Esophagus (tissue), 2 donors: ENCODE data around the gene HEATR9. TPM values are rescaled to one million over a fixed set of nuclear protein-coding genes. Genes with fewer than 3 reads are reported as not detected.

ENCODE experiments used
- H3K27ac ChIP-seq, 2 donors: one replicate each; pipeline ENCODE4 v1.5.1; 2013; ENCODE audit warnings: low read depth in 2 of 2, mild to moderate bottlenecking in 2 of 2, inconsistent platforms in 1 of 2, low read length in 1 of 2, moderate library complexity in 1 of 2
- H3K27me3 ChIP-seq, 2 donors: one replicate each; pipeline ENCODE4 v1.6.1; 2013; ENCODE audit warnings: low read length in 2 of 2, control low read depth in 1 of 2, mild to moderate bottlenecking in 1 of 2; ENCODE audit not compliant: insufficient read depth in 2 of 2, control insufficient read depth in 1 of 2
- H3K36me3 ChIP-seq, 2 donors: one replicate each; pipeline ENCODE4 v1.6.1; 2013; ENCODE audit warnings: low read length in 1 of 2; ENCODE audit not compliant: control insufficient read depth in 2 of 2, insufficient read depth in 2 of 2
- H3K4me1 ChIP-seq, 2 donors: one replicate each; pipeline ENCODE4 v1.6.1; 2013; ENCODE audit warnings: low read length in 1 of 2; ENCODE audit not compliant: control insufficient read depth in 2 of 2, insufficient read depth in 2 of 2
- H3K4me3 ChIP-seq, 2 donors: one replicate each; pipeline ENCODE4 v1.5.1; 2013; ENCODE audit warnings: low read length in 2 of 2, mild to moderate bottlenecking in 2 of 2, low read depth in 1 of 2, moderate library complexity in 1 of 2
- H3K9me3 ChIP-seq, 2 donors: one replicate each; pipeline ENCODE4 v1.6.1; 2013; ENCODE audit warnings: mild to moderate bottlenecking in 2 of 2, low read depth in 1 of 2, low read length in 1 of 2, moderate library complexity in 1 of 2; ENCODE audit not compliant: control insufficient read depth in 2 of 2, insufficient read depth in 1 of 2
- WGBS, 2 donors: extraction: QIAGEN DNeasy Blood & Tissue Kit; methylation state at CpG; one replicate each; pipeline ENCODE4 v1.1.7; 2013; 5-methylcytosine and 5-hydroxymethylcytosine counted together
- polyA plus RNA-seq, 2 donors: library from polyadenylated mRNA; stranded (reverse); fragments of 200-250 nt; gene quantifications; one replicate each; pipeline ENCODE4 v1.2.3, GENCODE V29; 2013
- donor health status: healthy with polysubstance abuse.
- donor health status: Bipolar disorder and iron deficiency.

HEATR9 gene, protein sequence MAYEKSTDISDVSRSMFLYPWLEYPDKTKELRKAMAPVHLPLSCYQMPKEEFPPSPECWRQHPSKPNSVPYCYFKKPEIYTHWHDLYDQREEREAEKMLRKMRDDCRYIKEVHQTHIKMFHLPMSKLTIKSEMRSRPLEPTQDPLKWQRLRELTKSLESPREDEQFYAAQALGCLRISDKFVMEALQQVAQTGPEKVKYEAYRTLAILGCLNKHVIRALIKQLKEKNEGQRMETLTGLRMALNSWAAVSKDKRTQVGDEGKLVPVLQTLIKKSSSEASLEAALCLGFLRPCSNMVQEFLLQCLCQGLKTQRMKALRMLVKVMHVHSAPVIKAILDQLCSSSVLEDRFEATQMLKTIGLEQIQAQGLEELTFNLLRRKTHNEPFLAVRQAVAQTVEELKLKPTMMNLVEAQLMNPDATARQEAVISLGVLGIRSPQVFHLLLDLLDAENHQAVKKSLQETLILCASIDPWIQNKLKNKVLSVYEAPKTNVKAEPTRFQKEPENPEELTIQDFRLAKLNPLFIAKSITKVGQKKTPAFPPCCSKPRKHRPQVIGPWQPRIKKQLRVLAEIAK
- under 1 TPM; 0.05 to 0.08 TPM for polyA plus RNA-seq

DNA sequence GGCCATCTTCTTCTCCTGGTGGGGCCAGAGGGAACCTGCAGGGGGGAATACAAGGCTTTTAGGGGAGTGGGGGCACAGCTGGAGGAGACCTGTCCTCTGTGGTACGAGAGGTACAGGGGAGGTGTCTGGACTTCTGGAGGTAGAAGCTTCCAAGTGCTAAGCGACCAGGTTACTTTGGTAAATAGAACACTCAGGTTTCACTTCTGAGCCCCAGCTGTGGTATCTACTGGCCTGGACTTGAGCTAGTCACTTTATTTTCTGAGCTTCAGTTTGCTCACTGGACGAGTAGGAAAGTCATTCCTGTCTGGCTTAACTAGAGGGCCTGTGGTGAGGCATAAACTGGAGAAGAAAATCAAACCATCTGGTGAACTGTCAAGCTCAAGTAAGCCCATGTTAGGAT lies at the start of gene HEATR9:
TSS of gene HEATR9 (minus strand) at position 155 of the 400 bp plus-strand sequence. CDS start at position 6, 149 bp downstream.
- Histone ChIP-seq H3K27me3 (no peaks in the 10 kb centered on the region), H3K9me3 (peaks cover 0 to 2% of the 10 kb centered on the region in 2 donors), H3K4me3 (no peak within 1 kb of the TSS), H3K27ac (no peak within 1 kb of the TSS), H3K36me3 (no peaks in the 10 kb centered on the region), H3K4me1 (no peaks in the 10 kb centered on the region)
- WGBS, 2 donors = 84 to 85% methylated on average over 3 of the region's 3 CpGs

- H3K27me3 ChIP-seq = no peaks in the 10 kb centered on the region
- H3K9me3 ChIP-seq = no peaks in the 10 kb centered on the region
- no peaks in the 10 kb centered on the region for H3K4me1 ChIP-seq
- no peaks in the 10 kb centered on the region for H3K36me3 ChIP-seq
- 96 to 97% methylated on average over 29 of the region's 29 CpGs for WGBS, 2 donors
- no peak overlapping the region for H3K27ac ChIP-seq
- H3K4me3 ChIP-seq = no peak overlapping the region
These were observed 49.0 kb upstream of the HEATR9 start for GRCh38 chr17:35917519-35918213.

GRCh38 chr17:35915153-35915964 lies 46.7 kb upstream of the HEATR9 start:
- Histone ChIP-seq H3K27ac (no peak overlapping the region), H3K9me3 (no peaks in the 10 kb centered on the region), H3K27me3 (no peaks in the 10 kb centered on the region), H3K4me1 (no peaks in the 10 kb centered on the region), H3K4me3 (no peak overlapping the region), H3K36me3 (no peaks in the 10 kb centered on the region)
- WGBS, 2 donors = 64 to 65% methylated on average over 3 of the region's 3 CpGs

GRCh38 chr17:35914354-35914753 lies 45.7 kb upstream of the HEATR9 start:
- Histone ChIP-seq H3K4me1 (no peaks in the 10 kb centered on the region), H3K36me3 (no peaks in the 10 kb centered on the region), H3K27ac (no peak overlapping the region), H3K9me3 (no peaks in the 10 kb centered on the region), H3K27me3 (no peaks in the 10 kb centered on the region), H3K4me3 (no peak overlapping the region)
- WGBS, 2 donors = 90 to 95% methylated on average over 1 of the region's 1 CpG

DNA sequence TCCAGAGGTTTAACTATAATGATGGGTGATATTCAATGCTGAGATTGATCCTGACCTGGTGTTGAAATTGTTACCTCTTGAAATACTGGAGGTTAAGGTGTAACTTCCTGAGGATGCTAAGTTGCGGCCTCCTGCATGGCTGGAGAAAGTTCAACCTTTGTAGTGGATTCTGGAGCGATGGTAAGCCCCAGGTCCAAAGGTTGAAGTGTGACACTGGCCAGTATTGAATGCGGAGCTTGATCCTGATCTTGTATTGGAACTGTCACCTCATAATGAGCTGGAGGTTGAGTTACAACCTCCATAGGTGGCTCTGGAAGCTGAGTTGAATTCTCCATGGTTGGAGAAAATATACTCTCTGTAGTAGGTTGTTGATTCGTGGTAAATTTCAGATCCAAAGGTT lies 44.9 kb upstream of the HEATR9 start:
- H3K27me3 ChIP-seq = no peaks in the 10 kb centered on the region
- H3K27ac ChIP-seq = no peak overlapping the region
- no peak overlapping the region for H3K4me3 ChIP-seq
- no peaks in the 10 kb centered on the region for H3K36me3 ChIP-seq
- 72 to 83% methylated on average over 4 of the region's 4 CpGs for WGBS, 2 donors
- no peaks in the 10 kb centered on the region for H3K9me3 ChIP-seq
- H3K4me1 ChIP-seq = no peaks in the 10 kb centered on the region

DNA sequence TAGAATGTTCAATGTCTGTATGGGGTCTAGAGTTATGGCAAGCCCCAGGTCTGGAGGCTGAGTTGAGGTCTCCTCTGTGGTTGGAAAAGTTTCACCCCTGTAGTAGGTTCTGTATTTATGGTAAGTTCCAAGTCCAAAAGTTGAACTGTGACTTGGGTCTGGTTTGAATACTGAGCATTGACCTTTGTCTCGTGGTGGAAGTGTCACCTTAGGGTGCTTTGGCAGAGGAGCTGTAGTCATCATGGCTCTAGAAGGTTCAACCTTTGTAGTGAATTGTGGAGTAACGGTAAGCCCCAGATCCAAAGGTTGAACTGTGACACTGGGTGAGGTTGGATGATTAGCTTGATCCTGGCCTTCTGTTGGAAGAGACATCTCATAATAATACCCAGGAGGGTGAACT lies 44.3 kb upstream of the HEATR9 start:
- Histone ChIP-seq H3K4me1 (no peaks in the 10 kb centered on the region), H3K27ac (no peak overlapping the region), H3K4me3 (no peak overlapping the region), H3K9me3 (no peaks in the 10 kb centered on the region), H3K27me3 (no peaks in the 10 kb centered on the region), H3K36me3 (no peaks in the 10 kb centered on the region)
- WGBS, 2 donors = 71 to 82% methylated on average over 2 of the region's 2 CpGs

GRCh38 chr17:35912339-35912912 lies 43.7 kb upstream of the HEATR9 start:
- Histone ChIP-seq H3K4me1 (no peaks in the 10 kb centered on the region), H3K36me3 (no peaks in the 10 kb centered on the region), H3K27ac (no peak overlapping the region), H3K27me3 (no peaks in the 10 kb centered on the region), H3K9me3 (no peaks in the 10 kb centered on the region), H3K4me3 (no peak overlapping the region)
- WGBS, 2 donors = 97% methylated on average over 3 of the region's 3 CpGs

GRCh38 chr17:35909408-35909807 lies 40.7 kb upstream of the HEATR9 start:
- no peaks in the 10 kb centered on the region for H3K36me3 ChIP-seq
- WGBS, 2 donors = 82 to 87% methylated on average over 3 of the region's 3 CpGs
- no peak overlapping the region for H3K27ac ChIP-seq

DNA sequence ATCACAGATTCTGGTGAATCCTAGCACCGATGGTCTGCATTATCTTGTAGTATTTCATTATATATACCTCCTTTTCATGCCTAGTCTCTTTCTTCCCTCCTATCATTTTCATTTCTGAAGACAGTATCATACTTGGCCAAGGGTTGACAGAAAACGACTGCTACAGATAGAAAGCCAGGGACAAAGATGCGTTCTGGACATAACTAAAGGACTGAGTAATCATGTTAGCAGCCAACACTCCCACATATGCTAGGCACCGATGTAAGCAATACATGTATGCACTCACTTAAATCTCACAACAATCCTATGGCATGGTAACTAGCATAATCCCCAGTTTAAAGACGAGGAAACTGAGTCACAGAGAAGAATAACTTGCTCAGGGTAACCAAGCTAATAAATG lies 39.0 kb upstream of the HEATR9 start:
- H3K4me3 ChIP-seq = no peak overlapping the region

More at GRCh38 chr17:35909408-35909807, 40.7 kb upstream of the HEATR9 start:
- no peaks in the 10 kb centered on the region for H3K9me3 ChIP-seq
- H3K4me3 ChIP-seq = no peak overlapping the region
- no peaks in the 10 kb centered on the region for H3K4me1 ChIP-seq
- no peaks in the 10 kb centered on the region for H3K27me3 ChIP-seq

More for the DNA sequence above, 39.0 kb upstream of the HEATR9 start:
- no peaks in the 10 kb centered on the region for H3K36me3 ChIP-seq
- no peaks in the 10 kb centered on the region for H3K9me3 ChIP-seq
- no peaks in the 10 kb centered on the region for H3K4me1 ChIP-seq
- H3K27ac ChIP-seq = no peak overlapping the region
- no peaks in the 10 kb centered on the region for H3K27me3 ChIP-seq
- WGBS, 2 donors = 77 to 82% methylated on average over 5 of the region's 5 CpGs
